Lung (tissue), 12 donors: ENCODE measurements around the gene MARCHF3. TPM values are rescaled to one million over a fixed set of nuclear protein-coding genes. Genes with fewer than 3 reads are reported as not detected.

Source experiments
- ATAC-seq: fragments of 200-7000 bp; cut with Tn5 transposase; one replicate; pipeline ENCODE4 v1.9.1; 2020; ENCODE audit warnings: moderate number of reproducible peaks; ENCODE audit not compliant: insufficient read depth, low FRiP score
- DNase-seq, 3 donors: peaks; one replicate each; pipeline ENCODE4 v3.0.0-alpha.2; 2013 to 2017
- H3K27ac ChIP-seq, 2 donors: one replicate each; pipeline ENCODE4 v1.5.1; 2013; ENCODE audit warnings: mild to moderate bottlenecking in 2 of 2, moderate library complexity in 2 of 2, control low read depth in 1 of 2, inconsistent platforms in 1 of 2, low read depth in 1 of 2, low read length in 1 of 2
- H3K27me3 ChIP-seq, 3 donors: one replicate each; pipeline ENCODE4 v1.5.1; 2013; ENCODE audit warnings: low read length in 2 of 3; ENCODE audit not compliant: control insufficient read depth in 3 of 3, insufficient read depth in 3 of 3
- H3K36me3 ChIP-seq, 4 donors: one replicate each; pipeline ENCODE4 v1.5.1; 2013; ENCODE audit warnings: low read length in 4 of 4, mild to moderate bottlenecking in 1 of 4, moderate library complexity in 1 of 4; ENCODE audit not compliant: control insufficient read depth in 4 of 4, insufficient read depth in 4 of 4
- H3K4me1 ChIP-seq, 5 donors: one replicate each; pipeline ENCODE4 v1.5.1; 2013; ENCODE audit warnings: low read length in 5 of 5, mild to moderate bottlenecking in 2 of 5, moderate library complexity in 1 of 5; ENCODE audit not compliant: control insufficient read depth in 5 of 5, insufficient read depth in 5 of 5
- H3K4me3 ChIP-seq: one replicate; pipeline ENCODE4 v1.5.1; 2013; ENCODE audit warnings: mild to moderate bottlenecking, control low read depth, moderate library complexity
- H3K9ac ChIP-seq, 2 donors: one replicate each; pipeline ENCODE4 v1.5.1; 2013; ENCODE audit warnings: low read length in 2 of 2, control low read depth in 1 of 2; ENCODE audit not compliant: insufficient read depth in 1 of 2
- H3K9me3 ChIP-seq, 4 donors: one replicate each; pipeline ENCODE4 v1.5.1; 2013; ENCODE audit warnings: low read length in 3 of 4, mild to moderate bottlenecking in 1 of 4, moderate library complexity in 1 of 4; ENCODE audit not compliant: control insufficient read depth in 4 of 4, insufficient read depth in 3 of 4
- WGBS, 2 donors: extraction: QIAGEN DNeasy Blood & Tissue Kit; methylation state at CpG; one replicate each; pipeline ENCODE4 v1.1.7; 2013; 5-methylcytosine and 5-hydroxymethylcytosine counted together
- polyA plus RNA-seq, 2 donors: library from polyadenylated mRNA; stranded (reverse); fragments of 200-250 nt; gene quantifications; one replicate each; pipeline ENCODE4 v1.2.1, GENCODE V29; 2013
- total RNA-seq, 2 donors: library from RNA; depleted of rRNA in 1 of 2; stranded (reverse); fragments of >200 nt in 1 of 2; gene quantifications; one replicate each; pipeline ENCODE4 v1.2.1, GENCODE V29; 2014 to 2021
- TF ChIP-seq, protein P1 (sequence below): IDR thresholded peaks from 2 replicates; pipeline ENCODE4 v1.5.1; 2012; ENCODE audit warnings: mild to moderate bottlenecking; ENCODE audit errors: control extremely low read depth, extremely low read depth
- donor health status: control.
- donor health status: control.
- donor health status: Bipolar disorder and iron deficiency.
- donor health status: healthy.
- donor health status: DM: yes; HTN: yes; CAD: no.

The MARCHF3 gene
- total and polyA plus RNA-seq, 4 donors: 3.7 to 17.0 (median 13.1) TPM

GRCh38 chr5:127011961-127012644 lies 18.3 kb downstream of the MARCHF3 start:
- H3K9ac ChIP-seq: no peak overlapping the region
- H3K4me1 ChIP-seq: peaks cover 0 to 28% (median 1%) of the 10 kb centered on the region in 5 donors
- DNase-seq: no peak
- H3K27me3 ChIP-seq: no peaks in the 10 kb centered on the region
- no peaks in the 10 kb centered on the region for H3K36me3 ChIP-seq
- TF ChIP-seq, protein P1, sequence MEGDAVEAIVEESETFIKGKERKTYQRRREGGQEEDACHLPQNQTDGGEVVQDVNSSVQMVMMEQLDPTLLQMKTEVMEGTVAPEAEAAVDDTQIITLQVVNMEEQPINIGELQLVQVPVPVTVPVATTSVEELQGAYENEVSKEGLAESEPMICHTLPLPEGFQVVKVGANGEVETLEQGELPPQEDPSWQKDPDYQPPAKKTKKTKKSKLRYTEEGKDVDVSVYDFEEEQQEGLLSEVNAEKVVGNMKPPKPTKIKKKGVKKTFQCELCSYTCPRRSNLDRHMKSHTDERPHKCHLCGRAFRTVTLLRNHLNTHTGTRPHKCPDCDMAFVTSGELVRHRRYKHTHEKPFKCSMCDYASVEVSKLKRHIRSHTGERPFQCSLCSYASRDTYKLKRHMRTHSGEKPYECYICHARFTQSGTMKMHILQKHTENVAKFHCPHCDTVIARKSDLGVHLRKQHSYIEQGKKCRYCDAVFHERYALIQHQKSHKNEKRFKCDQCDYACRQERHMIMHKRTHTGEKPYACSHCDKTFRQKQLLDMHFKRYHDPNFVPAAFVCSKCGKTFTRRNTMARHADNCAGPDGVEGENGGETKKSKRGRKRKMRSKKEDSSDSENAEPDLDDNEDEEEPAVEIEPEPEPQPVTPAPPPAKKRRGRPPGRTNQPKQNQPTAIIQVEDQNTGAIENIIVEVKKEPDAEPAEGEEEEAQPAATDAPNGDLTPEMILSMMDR: no peak
- peak overlapping the region in 1 of 2 donors; percentile 56 for H3K27ac ChIP-seq
- no peak for ATAC-seq
- 66 to 70% methylated on average over 2 of the region's 2 CpGs for WGBS, 2 donors
- no peak overlapping the region for H3K4me3 ChIP-seq
- no peaks in the 10 kb centered on the region for H3K9me3 ChIP-seq

- Histone ChIP-seq H3K36me3 (no peaks in the 10 kb centered on the region), H3K4me3 (no peak overlapping the region), H3K4me1 (peaks cover 0 to 28% (median 1%) of the 10 kb centered on the region in 5 donors), H3K9ac (no peak overlapping the region), H3K27me3 (no peaks in the 10 kb centered on the region), H3K27ac (peak overlapping the region in 1 of 2 donors; percentile 74), H3K9me3 (no peaks in the 10 kb centered on the region)
- no peak for ATAC-seq
- DNase-seq: no peak
- TF ChIP-seq, protein P1: no peak
- 93 to 98% methylated on average over 4 of the region's 4 CpGs for WGBS, 2 donors
Measured at GRCh38 chr5:127011153-127011552, 19.2 kb downstream of the MARCHF3 start.

DNA sequence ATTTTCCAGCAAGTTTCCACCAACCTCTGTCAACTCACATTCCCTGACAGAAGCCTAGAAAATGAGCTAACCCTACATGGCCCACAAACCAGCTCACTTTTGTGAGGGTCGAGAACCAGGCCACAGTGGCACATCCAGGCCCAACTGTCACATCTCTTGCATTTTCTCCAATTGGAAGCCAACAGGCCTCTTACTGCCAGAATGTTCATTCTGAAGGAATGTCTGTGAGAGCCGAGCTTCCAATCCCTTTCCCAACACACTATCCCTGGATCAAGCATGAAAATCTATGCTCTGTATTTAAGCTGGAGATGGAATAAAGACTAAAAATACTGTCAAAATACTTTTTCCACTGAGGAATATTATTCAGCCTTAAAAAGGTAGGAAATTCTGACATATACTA lies 20.0 kb downstream of the MARCHF3 start:
- no peak for ATAC-seq
- no peak for DNase-seq
- Histone ChIP-seq H3K36me3 (no peaks in the 10 kb centered on the region), H3K27ac (peak overlapping the region in 1 of 2 donors; percentile 34), H3K27me3 (no peaks in the 10 kb centered on the region), H3K4me3 (no peak overlapping the region), H3K9ac (no peak overlapping the region), H3K4me1 (peaks cover 0 to 27% (median 1%) of the 10 kb centered on the region in 5 donors), H3K9me3 (no peaks in the 10 kb centered on the region)
- TF ChIP-seq, protein P1: no peak
- 82 to 92% methylated on average over 2 of the region's 2 CpGs for WGBS, 2 donors
